ENCODE measurements around the gene CRY2. TPM values are rescaled to one million over a fixed set of nuclear protein-coding genes. Genes with fewer than 3 reads are reported as not detected.

Gene CRY2
- total RNA-seq, 1 donor from 2014 or later = 23.8 TPM

GRCh38 chr11:45886816-45887520, 39.7 kb downstream of the CRY2 start:
- peaks cover 6% of the 10 kb centered on the region for H3K36me3 Mint-ChIP-seq (ENCODE audit: low read depth, unreplicated experiment)
- H3K27me3 Mint-ChIP-seq (ENCODE audit: unreplicated experiment) = peaks cover 18% of the 10 kb centered on the region
- TF ChIP-seq CTCF (IDR thresholded peaks at IDR 0.05; ENCODE audit: unreplicated experiment) = no peak
- DNase-seq (ENCODE audit: low spot score) = no peak
- H3K4me1 Mint-ChIP-seq (ENCODE audit: unreplicated experiment) = no peaks in the 10 kb centered on the region
- H3K4me3 Mint-ChIP-seq (ENCODE audit: unreplicated experiment) = no peak overlapping the region
- no peaks in the 10 kb centered on the region for H3K9me3 Mint-ChIP-seq (ENCODE audit: unreplicated experiment)
- no peak overlapping the region for H3K27ac Mint-ChIP-seq (ENCODE audit: unreplicated experiment)

- no peak overlapping the region for H3K4me3 Mint-ChIP-seq (ENCODE audit: unreplicated experiment)
- peaks cover 3% of the 10 kb centered on the region for H3K36me3 Mint-ChIP-seq (ENCODE audit: low read depth, unreplicated experiment)
- no peaks in the 10 kb centered on the region for H3K4me1 Mint-ChIP-seq (ENCODE audit: unreplicated experiment)
- peaks cover 20% of the 10 kb centered on the region for H3K27me3 Mint-ChIP-seq (ENCODE audit: unreplicated experiment)
- no peak for TF ChIP-seq CTCF (IDR thresholded peaks at IDR 0.05; ENCODE audit: unreplicated experiment)
- H3K27ac Mint-ChIP-seq (ENCODE audit: unreplicated experiment) = no peak overlapping the region
- no peak for DNase-seq (ENCODE audit: low spot score)
- no peaks in the 10 kb centered on the region for H3K9me3 Mint-ChIP-seq (ENCODE audit: unreplicated experiment)
Observed at GRCh38 chr11:45887587-45887986, 40.3 kb downstream of the CRY2 start.

GRCh38 chr11:45889555-45889954, 42.3 kb downstream of the CRY2 start:
- DNase-seq (ENCODE audit: low spot score) = no peak
- TF ChIP-seq CTCF (IDR thresholded peaks at IDR 0.05; ENCODE audit: unreplicated experiment) = no peak
- no peak overlapping the region for H3K27ac Mint-ChIP-seq (ENCODE audit: unreplicated experiment)
- H3K4me3 Mint-ChIP-seq (ENCODE audit: unreplicated experiment) = no peak overlapping the region
- no peaks in the 10 kb centered on the region for H3K9me3 Mint-ChIP-seq (ENCODE audit: unreplicated experiment)
- peaks cover 18% of the 10 kb centered on the region for H3K27me3 Mint-ChIP-seq (ENCODE audit: unreplicated experiment)
- H3K36me3 Mint-ChIP-seq (ENCODE audit: low read depth, unreplicated experiment) = peaks cover 3% of the 10 kb centered on the region
- no peaks in the 10 kb centered on the region for H3K4me1 Mint-ChIP-seq (ENCODE audit: unreplicated experiment)

GRCh38 chr11:45889966-45890365, 42.7 kb downstream of the CRY2 start:
- H3K4me1 Mint-ChIP-seq (ENCODE audit: unreplicated experiment) = no peaks in the 10 kb centered on the region
- H3K4me3 Mint-ChIP-seq (ENCODE audit: unreplicated experiment) = no peak overlapping the region
- H3K9me3 Mint-ChIP-seq (ENCODE audit: unreplicated experiment) = no peaks in the 10 kb centered on the region
- H3K27ac Mint-ChIP-seq (ENCODE audit: unreplicated experiment) = no peak overlapping the region
- H3K36me3 Mint-ChIP-seq (ENCODE audit: low read depth, unreplicated experiment) = peaks cover 3% of the 10 kb centered on the region
- peaks cover 16% of the 10 kb centered on the region for H3K27me3 Mint-ChIP-seq (ENCODE audit: unreplicated experiment)
- DNase-seq (ENCODE audit: low spot score) = no peak
- TF ChIP-seq CTCF (IDR thresholded peaks at IDR 0.05; ENCODE audit: unreplicated experiment) = no peak

- peaks cover 17% of the 10 kb centered on the region for H3K27me3 Mint-ChIP-seq (ENCODE audit: unreplicated experiment)
- H3K4me1 Mint-ChIP-seq (ENCODE audit: unreplicated experiment) = no peaks in the 10 kb centered on the region
- H3K27ac Mint-ChIP-seq (ENCODE audit: unreplicated experiment) = no peak overlapping the region
- no peaks in the 10 kb centered on the region for H3K9me3 Mint-ChIP-seq (ENCODE audit: unreplicated experiment)
- no peak for TF ChIP-seq CTCF (IDR thresholded peaks at IDR 0.05; ENCODE audit: unreplicated experiment)
- no peak overlapping the region for H3K4me3 Mint-ChIP-seq (ENCODE audit: unreplicated experiment)
- no peak for DNase-seq (ENCODE audit: low spot score)
- peaks cover 3% of the 10 kb centered on the region for H3K36me3 Mint-ChIP-seq (ENCODE audit: low read depth, unreplicated experiment)
Observed at GRCh38 chr11:45890886-45891550, 43.7 kb downstream of the CRY2 start.
